C4-2B (cell line): Measurements from ENCODE around the gene KLHL1.

Experiments used
- CTCF ChIP-seq: fragments of 450-650 bp; conservative IDR thresholded peaks from 2 replicates; pipeline ENCODE4 v1.5.1; 2017; ENCODE audit warnings: mild to moderate bottlenecking
- ZFX ChIP-seq: fragments of 450-650 bp; IDR thresholded peaks from 2 replicates; pipeline ENCODE4 v1.6.1; 2017

- TF ChIP-seq CTCF: no peak
- no peak for TF ChIP-seq ZFX
Observed at GRCh38 chr13:69704311-69704710, 403.9 kb downstream of the KLHL1 start.
